Inferior parietal cortex (tissue), 1 donor: ENCODE measurements around the gene HRH3.

Experiments
- DNase-seq: peaks from one replicate; pipeline ENCODE4 v3.0.0-alpha.2; 2016; ENCODE audit errors: extremely low spot score

The HRH3 gene

DNA sequence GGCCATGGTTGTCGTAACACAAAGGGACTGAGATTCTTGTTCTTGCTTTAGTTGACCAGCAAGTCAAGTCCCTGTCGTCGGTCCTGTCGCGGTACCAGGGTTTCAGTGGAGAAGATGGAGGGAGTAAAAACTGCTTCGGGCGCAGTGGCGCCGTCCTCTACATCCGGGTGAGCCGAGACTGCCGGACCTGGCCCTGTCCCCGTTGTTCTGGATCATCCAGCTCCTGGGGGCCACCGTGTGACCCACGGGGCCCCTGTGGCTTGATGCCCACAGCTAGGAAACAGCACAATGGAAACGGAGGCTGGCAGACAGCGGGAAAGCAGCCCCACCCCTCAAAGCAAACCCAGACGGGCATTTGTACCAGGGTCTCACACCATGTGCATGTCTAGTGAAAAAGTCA lies 22.3 kb downstream of the HRH3 start:
- no peak for DNase-seq

DNA sequence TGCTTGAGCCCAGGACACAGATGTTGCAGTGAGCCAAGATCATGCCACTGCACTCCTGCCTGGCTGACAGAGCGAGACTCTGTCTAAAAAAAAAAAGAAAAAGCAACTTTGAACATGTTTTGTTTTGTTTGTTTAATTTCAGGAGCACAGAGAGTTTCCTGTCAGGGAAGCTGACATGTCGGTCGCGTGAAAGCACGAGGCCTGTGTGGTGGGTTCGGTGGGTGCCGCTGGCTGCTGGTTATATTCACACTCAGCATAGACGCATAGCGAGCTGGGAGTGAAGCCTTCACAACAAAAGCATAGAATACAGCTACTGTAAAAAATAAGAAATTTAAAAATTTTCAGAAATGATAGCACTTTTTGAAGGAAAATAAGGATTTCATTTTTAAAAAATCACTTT lies 22.8 kb downstream of the HRH3 start:
- no peak for DNase-seq

DNA sequence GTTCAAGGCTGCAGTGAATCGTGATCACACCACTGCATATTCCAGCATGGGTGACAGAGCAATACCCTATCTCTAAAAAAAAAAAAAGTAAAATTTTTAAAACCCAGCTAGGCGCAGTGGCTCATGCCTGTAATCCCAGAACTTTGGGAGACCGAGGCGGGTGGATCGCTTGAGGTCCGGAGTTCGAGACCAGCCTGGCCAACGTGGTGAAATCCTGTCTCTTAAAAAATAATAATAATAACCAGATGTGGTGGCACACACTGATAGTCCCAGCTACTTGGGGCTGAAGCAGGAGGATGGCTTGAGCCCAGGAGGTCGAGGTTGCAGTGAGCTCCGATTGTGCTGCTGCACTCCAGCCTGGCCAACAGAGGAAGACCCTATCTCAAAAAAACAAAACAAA lies 23.8 kb downstream of the HRH3 start:
- DNase-seq, result no peak

DNA sequence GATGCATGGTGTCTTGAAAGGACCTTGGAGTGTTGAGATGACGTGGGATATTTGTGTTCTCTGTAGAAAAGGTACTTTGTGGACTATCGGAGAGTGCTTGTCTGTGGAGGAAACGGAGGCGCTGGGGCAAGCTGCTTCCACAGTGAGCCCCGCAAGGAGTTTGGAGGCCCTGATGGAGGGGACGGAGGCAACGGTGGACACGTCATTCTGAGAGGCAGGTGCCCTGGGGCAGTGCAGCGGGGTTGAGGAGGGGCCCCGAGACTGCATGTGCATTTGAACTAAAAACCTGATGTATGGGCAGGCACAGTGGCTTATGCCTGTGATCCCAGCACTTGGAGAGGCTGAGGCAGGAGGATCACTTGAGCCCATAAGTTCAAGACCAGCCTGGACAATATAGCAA lies 24.3 kb downstream of the HRH3 start:
- no peak for DNase-seq

DNA sequence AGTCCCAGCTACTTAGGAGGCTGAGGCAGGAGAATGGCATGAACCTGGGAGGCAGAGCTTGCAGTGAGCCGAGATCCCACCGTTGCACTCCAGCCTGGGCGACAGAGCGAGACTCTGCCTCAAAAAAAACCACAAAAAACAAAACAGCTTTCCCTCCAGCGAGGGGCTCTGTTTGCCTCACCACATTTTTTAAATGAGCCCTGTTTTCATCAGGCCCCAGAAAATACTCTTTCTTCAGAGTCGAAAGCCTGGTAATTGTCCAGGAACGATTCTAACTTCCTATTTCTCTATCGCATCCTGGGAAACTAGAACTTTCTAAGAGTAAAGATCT lies 25.0 kb downstream of the HRH3 start:
- no peak for DNase-seq

DNA sequence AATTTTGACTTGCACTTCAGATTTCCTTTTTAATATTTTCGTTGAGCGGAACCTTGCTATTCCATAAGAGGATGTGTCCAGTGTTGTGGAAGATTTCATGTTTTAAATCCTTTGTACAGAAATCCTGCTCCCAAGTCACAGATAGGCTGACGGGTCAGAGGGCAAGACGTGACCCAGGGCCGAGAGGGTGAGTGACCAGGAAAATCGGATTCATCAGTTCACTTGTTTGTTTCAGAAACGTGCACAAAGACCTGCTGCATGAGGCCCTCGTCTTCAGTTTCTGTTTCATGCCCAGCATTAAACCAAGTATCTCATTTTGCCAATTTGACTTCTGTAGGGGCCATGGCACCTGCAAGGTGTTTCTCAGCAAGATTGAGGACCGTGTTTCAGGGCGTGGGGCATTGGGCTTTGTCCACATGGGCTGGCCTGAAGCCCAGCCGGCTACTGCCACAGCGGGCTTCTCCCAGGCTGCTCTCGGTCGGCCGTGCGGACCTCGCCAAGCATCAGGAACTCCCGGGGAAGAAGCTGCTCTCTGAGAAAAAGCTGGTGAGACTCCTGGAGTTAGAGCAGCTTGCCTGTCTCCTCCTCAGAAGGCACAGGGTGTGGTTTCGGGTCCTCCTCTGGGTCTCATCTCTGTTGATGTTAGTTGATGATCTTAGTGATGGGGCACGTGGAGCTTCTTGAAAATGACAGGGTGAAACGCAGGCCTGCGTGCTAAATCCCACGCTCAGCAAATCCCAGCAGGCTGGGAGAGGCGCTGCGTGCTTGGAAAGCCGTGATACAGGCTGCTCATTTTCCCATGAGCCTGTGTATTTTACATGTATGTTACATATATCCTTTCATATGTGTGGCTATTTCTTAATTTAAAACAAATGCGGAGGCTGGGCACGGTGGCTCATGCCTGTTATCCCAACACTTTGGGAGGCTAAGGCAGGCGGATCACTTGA lies 26.7 kb downstream of the HRH3 start:
- DNase-seq, result no peak

DNA sequence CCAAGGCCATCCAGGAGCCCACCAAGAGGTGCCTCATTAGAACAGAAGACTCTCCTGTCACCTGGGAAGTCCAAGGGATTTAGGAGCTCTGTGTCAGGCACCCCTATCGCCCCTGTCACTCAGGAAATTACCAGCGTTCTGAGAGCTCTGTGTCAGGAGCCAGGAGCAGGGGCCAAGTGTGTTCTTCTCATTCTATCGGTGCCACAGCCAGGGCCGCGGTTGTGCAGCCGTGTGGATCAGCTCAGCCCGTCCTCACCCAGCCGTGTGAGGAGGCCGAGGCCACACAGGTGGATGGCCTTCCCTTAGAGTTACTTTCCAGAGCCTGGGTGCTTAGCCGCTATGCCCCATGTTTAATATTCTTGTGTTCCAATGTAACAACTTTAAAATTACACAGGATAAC lies 27.4 kb downstream of the HRH3 start:
- DNase-seq, result no peak

DNA sequence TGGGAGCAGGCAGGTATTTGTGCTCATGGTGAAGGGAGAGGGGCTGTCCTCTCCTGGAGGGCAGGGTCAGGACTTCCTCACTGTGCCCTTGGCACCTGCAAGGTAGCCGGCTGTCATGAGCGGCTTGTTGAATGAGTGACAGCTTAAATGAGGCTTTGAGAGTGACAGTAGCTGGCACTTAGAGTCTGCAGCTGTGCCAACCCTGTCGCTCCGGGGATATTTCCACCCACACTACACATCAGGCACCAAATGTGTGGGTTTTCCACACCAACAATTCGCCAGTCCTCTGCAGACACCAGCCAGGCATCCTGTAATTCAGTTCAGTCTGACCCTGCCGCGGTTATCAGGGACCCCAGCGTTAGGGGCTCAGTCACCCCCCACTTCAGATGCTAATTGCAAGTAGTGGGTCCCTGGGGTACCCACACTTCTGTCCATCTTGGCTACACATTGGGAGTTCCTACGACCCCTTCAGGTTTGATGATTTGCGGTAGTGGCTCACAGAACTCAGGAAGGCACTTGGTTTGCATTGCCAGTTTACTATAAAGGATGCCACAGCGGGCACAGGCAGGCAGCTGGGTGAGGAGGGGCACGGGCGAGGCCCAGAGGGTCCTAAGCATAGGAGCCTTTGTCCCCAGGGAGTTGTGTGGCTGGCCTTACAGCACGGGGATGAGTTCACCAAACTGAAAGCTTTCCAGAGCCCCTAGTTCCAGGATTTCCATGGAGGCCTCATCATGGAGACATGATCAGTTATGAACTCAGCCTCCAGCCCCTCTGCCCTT lies 28.1 kb downstream of the HRH3 start:
- no peak for DNase-seq

DNA sequence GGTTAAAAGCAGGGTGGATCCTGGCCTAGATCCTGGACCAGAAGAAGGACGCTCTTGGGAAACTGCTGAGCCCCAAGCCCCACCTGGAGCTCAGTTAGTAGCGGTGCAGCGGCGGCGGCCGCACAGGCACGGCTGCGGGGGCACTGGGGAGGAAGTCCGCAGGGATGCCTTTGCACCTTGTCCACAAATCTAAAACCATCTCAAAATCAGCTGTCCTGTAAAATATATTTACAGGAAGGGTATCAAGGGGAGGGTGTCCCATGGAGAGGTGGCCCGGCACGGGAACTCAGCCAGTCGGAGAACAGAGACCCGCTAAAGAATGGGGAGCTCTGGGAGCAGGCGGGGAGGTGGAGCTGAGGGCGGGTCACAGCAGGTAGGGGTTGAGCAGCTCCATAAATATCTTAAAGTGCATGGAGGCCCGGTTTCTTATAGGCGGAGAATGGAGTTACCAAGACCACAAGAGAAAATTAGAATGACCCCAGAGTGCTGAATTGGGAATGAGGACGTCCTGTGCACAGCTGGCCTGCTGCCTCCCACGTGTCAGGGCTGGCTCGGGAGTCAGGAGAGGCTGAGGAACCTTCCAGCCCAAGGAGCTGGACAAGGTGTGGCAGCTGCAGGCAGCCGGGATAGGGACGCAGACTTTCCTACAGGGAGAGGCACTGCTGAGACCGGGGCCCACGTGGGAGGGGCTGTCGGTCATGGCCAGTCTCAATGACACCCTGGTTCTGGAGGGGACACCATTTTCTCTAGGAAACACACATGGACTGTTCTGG lies 29.3 kb downstream of the HRH3 start:
- no peak for DNase-seq

DNA sequence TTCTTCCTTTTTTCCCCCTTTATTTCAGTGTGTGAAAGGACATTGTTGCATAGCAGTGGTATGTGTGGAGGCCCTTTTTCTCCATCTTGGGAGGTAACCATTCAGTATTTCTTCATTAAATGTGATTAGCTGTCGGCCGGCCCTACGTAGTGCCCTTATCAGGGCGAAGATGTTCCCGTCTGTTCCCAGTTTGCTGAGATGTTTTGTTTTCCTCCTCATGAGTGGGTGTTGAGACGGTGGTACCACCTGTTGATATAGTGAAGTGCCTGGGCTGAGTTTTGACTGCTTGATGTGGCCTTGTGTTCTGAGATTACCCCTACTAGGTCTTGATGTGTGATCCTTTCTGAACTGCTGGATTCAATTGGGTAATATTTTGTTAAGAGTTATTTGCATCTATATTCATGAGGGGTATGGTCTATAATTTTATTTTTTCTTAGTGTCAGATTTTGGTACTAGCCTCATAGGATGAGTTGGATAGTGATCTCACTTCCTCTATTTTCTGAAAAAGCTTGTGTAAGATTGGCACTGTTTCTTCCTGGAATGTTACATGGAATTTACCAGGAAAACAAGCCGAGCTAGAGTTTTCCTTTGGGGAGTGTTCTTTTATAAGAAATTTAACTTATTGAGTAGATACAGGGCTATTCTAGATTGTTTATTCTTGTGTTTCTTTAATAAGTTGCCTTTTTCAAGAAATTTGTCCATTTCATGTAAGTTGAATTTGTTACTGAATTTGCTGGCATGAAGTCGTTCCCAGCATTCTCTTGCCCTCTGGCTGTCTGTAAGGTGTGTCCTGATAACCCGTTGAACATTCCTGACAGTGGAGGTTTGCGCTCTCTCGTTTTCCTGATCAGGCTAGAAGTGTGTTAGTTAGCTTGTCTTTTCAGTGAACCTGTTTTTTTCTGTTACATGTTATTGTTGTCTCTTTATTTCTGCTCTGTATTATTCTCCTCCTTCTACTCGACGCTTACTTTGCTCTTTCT lies 32.9 kb downstream of the HRH3 start:
- DNase-seq, result no peak

DNA sequence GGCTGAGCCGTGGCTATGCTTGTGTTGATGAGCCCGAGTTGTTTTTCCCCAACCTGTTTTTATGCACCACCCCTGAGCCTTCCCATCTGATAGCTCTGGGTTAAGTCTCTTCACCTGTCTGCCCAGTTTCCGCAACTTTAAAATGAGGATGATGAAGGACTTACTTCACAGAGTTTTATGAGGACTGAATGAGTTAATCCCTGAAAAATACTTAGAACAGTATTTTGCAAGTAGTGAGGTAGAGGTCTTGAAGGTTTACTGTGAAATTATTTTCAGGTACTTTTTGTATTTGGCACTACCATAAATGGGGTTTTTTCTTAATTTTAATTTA lies 34.0 kb downstream of the HRH3 start:
- no peak for DNase-seq

DNA sequence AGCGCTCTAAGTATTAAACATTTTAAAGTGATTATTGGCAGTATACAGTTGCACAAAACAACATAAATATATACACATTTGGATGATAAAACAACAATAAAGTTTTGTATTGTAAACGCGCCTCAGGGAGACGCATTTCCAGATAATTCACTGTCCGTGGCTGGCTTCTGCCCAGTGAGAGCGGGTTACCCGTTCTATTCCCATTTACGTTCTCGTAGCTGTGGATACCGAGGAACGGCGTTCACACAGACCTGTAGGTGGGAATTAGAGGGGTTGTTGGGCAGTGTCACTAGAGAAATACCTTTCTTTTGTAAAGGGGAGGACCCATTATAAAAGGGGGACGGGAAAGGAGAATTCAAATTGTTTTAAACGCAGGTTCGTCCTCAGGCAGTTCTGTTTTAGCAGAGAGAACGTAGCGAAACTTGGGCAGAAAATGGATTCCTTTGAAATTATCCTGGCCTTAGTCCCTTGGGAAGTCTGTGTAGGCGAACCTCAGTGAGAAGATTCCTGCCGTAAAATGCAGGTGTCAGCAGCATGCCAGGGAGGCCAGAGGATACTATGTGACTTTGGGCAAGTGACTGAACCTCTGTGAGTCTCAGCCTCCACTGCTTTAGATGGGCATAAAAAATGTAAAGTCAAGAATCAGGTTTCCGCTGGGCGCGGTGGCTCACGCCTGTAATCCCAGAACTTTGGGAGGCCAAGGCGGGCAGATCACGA lies 36.5 kb downstream of the HRH3 start:
- no peak for DNase-seq

DNA sequence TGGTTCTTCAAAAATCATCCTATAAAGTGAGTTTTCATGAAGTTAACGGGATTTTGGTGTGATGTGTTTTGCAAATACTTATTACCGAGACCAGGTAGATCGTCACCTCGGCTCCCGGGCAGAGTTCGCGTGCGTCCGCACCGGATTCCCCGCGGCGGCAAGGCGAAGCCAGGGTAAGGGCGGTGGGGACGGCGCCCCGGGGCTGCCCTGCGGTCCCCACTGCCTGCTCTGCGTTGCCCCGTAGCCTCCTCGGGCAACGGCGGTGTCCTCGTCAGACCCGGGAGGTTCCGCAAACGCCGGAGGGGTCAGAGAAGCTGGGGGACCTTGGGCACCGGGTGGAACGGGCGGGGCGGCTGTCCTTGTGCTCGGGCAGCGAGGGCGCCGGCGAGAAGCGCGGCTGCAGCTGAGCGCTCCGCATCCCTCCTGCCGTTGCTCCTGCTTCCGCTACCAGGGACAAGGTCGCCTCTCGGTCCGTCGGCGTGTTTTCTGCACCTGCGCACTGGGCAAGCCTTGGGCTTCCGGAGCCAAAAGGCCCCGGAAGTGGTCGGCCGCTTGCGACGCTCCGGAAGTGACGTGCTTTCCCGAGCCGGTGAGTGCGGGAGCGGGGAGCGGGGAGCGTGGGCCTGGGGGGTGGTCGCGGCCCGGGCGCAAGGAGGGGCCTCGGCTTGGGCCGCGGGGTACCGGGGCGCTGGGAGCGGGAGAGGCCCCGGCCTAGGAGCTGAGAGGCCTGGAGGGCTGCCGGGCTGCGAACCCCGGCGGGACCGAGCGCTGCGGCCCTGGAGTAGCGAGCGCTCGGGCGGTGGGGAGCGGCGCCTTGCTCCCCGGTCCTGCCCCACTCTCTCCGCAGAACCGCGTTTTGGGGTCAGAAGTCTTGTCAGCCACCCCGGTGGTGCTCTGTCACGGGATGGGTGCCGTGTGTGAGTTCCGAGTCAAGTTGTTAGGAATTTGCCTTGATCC lies 37.3 kb downstream of the HRH3 start, which contains the start of gene MTG2:
Gene MTG2, plus strand, starts transcription at position 560 of the 957 bp plus-strand sequence. CDS start 10,393 bp downstream, outside the sequence.
- DNase-seq, result peak; percentile 99

DNA sequence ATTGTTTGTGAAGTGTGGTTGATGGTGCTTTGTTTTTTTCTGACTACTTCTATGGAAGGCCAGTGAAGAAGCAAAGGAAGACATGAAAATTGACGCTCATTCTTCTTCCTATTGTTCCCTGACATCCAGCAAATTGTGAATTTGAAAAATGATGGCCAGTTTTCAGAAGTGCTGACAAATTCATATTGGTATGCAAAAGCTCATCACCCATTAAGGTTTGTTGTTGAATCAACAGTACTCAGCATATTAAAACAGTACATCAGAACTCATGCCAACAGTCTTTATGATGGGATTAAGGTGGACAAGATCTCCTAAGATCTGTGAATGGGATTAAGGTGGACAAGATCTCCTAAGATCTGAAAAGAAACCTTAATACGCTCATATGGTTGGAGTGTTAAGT lies 38.3 kb downstream of the HRH3 start:
- no peak for DNase-seq

DNA sequence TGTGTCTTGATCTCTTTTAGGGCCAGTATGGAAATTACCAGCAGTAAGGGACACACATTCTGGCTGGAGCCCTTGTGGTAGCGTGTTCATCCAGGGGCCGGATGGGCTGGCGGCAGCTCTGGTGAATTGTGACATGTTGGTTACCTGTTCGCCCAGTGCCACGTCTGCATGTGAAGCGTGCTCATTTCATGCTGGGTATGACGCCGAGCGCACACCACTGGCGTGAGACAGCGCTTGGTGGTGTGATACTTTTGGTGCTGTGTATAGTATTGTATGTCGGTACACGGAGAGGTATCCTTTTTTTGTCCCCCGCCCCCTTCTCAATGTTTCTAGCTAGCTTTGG lies 40.9 kb downstream of the HRH3 start:
- no peak for DNase-seq

DNA sequence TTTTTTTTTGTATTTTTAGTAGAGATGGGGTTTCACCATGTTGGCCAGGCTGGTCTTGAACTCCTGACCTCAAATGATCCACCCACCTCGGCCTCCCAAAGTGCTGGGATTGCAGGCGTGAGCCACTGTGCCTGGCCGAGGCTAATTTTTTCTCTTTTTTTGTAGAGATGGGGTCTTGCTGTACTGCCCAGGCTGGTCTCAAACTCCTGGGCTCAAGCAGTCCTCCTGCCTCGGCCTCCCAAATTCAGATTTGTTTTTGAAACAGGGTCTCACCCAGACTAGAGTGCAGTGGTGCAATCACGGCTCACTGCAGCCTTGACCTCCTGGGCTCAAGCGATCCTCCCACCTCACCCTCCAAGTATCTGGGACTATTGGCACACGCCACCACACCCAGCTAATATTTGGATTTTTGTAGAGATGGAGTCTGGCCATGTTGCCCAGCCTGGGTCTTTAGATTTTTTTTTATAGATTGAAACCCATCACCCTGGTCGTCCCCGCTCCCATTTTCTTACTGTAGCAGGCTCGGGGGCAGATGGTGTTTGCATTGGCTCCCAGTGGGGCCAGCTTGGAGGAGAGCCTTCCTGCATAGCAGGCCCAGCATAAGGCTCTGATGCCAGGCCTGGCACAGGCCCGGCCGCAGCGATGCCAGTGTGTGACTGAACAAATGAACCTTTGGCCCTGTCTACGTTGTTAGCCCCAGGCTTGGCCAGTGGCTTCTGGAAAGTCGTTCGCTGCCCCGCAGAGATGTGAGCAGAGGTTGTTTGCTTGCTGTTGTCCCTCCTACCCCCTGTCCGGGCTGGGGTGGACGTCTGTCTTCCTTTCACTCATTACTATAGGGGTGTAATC lies 41.5 kb downstream of the HRH3 start:
- DNase-seq, result no peak

DNA sequence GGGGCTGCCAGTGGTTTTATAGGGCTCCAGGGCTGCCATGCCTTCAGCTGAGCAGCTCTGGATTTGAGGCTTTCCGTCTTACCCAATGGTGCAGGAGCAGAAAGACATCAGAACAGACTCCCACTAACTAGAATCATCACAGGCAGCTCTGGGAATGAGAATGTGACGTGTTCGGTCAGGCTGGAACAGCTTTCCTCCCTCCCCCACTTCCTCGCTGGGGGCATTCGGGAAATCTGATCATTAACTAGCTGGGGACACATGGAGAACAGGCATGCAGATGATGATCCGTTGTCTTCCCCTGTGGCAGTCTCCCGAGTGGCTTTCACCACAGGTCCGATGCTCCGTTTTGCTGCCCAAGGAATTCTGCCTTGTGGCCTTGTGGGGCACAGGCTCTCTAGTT lies 42.8 kb downstream of the HRH3 start:
- DNase-seq, result no peak

DNA sequence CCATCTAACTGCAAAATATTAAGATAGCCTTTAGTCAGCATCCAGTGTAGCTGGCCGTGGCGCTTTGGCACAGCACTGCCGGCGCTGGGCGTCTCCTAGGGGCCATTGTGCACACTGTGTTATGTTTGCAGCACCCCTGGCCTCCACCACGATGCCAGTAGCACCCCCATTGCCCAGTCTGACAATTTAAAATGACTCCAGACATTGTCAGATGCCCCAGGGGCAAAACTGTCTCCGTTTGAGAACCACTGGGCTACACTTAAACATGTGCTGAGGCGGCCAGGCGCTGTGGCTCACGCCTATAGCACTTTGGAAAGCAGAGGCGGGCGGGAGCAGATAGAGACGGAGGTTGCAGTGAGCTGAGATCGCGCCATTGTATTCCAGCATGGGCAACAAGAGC lies 43.2 kb downstream of the HRH3 start:
- no peak for DNase-seq

DNA sequence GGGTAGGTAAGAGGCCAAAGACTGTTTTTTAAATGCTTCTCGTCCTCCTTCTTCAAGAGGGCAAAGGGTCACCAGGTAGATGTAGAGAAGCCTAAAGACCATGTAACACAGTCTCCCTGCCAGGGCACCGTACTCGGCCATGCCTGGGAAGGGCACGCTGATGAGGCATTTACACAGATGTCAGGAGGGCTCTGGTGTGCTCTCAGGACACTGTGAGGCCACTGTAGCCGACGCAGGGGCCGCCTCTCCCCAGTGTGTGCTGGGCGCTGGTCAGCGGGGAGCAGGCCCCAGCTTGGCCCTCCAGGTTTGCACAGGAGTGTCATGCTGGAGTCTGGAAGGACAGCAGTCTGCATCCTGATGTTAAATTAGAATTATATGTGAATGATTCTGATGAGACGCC lies 44.4 kb downstream of the HRH3 start:
- DNase-seq, result no peak
